Measurements from ENCODE around the gene NANOS3. TPM values are rescaled to one million over a fixed set of nuclear protein-coding genes. Genes with fewer than 3 reads are reported as not detected.

The NANOS3 gene
- total and polyA plus RNA-seq, 2 experiments from 2014 or later, result not detected

DNA sequence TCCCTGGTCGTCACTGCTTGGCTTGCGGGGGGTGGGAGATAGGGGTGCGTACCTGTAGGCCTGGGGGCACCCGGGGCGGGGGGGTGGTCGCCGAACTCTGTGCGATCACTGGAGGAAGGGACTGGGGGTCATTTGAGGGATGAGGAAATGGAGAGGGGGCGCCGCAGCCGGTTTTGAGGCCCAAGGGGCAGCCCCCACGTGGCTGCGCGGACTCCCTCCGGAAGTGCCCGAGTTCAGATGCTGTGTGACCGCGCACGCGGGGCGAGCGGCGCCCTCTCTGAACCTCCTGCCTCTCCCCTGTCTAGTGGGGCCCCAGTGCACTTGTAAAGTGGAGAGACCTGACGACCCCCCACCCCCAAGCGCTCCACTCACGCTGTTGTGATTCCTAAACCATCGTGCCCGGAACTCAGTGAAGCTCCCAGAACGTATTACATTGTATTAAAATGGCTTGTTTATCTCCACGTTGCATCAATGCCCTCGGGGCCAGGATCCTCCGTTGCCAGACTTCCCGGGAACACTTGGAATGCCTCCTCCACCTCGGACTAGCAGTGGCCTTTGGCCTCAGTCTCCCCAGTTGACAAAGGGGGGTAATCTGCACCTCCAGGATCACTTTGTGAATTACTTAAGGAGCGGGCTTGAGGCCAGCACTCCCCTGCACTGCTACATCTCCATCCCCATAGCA, 3.0 kb upstream of the NANOS3 start:
- Histone ChIP-seq H4K20me1 (replicated peaks; ENCODE audit: insufficient read depth) (peaks cover 6% of the 10 kb centered on the region; the same call in 1 of the 2 replicates), H3K4me3 (peak overlapping the region; percentile 32; the same call in 1 of the 2 replicates), H3K4me1 (ENCODE audit: insufficient read depth) (peaks cover 8% of the 10 kb centered on the region; the same call in 1 of the 2 replicates), H3K36me3 (ENCODE audit: insufficient read depth) (no peaks in the 10 kb centered on the region), H3F3A (replicated peaks; ENCODE audit: low read depth) (0 out of 2 replicates have a peak, but pooled peaks cover 3% of the 10 kb centered on the region), H3K4me2 (peak overlapping the region; percentile 62; the same call in 1 of the 2 replicates), H3K79me2 (replicated peaks; ENCODE audit: insufficient read depth) (no peaks in the 10 kb centered on the region), H3K27me3 (ENCODE audit: insufficient read depth) (peaks cover 85% of the 10 kb centered on the region), H2AFZ (no peak overlapping the region), H3K27ac (ENCODE audit: low read depth) (no peak overlapping the region), H3K9me2 (ENCODE audit: insufficient read depth) (no peaks in the 10 kb centered on the region)
- H3K36me3 Mint-ChIP-seq (ENCODE audit: low read depth), result no peaks in the 10 kb centered on the region
- DNase-seq (ENCODE audit: low spot score), result no peak
- TF ChIP-seq ZNF114 (CRISPR knock-in tag; IDR thresholded peaks at IDR 0.05), result no peak
- TF ChIP-seq CREB1 (CRISPR knock-in tag; IDR thresholded peaks at IDR 0.05; ENCODE audit: low read depth), result no peak
- no peak for TF ChIP-seq STAT1 (IDR thresholded peaks at IDR 0.05; ENCODE audit: unreplicated experiment)
- TF ChIP-seq CTCF (conservative IDR thresholded peaks at IDR 0.05; ENCODE audit: low read depth in 2 of 2), result no peak
- TF ChIP-seq EZH2phosphoT487 (IDR thresholded peaks at IDR 0.05; ENCODE audit: unreplicated experiment), result no peak
- no peak for TF ChIP-seq REST (IDR thresholded peaks at IDR 0.05; ENCODE audit: unreplicated experiment)
- no peak for ATAC-seq
- H3K4me3 Mint-ChIP-seq, result 0 out of 3 replicates have a peak overlapping the region, but pooled peaks have one; percentile 35
- no peak overlapping the region for H3K27ac Mint-ChIP-seq
- peaks cover 9% of the 10 kb centered on the region; the same call in 2 of the 3 replicates for H3K4me1 Mint-ChIP-seq
- H3K27me3 Mint-ChIP-seq (ENCODE audit: insufficient read depth, low read depth, poor library complexity), result peaks cover 76% of the 10 kb centered on the region
- no peaks in the 10 kb centered on the region for H3K9me3 Mint-ChIP-seq

DNA sequence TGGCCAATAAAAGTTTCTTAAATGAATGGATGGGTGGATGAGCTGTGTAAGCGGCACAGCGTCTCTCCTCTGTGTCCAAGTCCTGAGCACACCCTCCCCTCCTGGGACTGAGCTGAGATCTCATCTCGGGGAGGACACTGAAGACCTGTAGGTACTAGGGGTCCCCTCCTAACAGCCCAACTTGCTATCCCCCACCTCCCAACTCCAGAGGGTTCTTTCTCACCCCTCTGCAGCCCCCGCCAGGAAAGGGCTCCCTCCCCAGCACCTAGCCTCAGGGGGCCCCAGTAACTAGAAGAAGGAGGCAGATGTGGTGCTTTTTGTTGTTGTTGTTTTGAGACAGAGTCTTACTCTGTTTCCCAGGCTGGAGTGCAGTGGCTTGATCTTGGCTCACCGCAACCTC, 1.1 kb upstream of the NANOS3 start:
- Histone ChIP-seq H3K4me3 (no peak overlapping the region), H3K36me3 (ENCODE audit: insufficient read depth) (no peaks in the 10 kb centered on the region), H3K27ac (ENCODE audit: low read depth) (no peak overlapping the region), H3K27me3 (ENCODE audit: insufficient read depth) (peaks cover 69% of the 10 kb centered on the region), H3K4me1 (ENCODE audit: insufficient read depth) (peaks cover 14% of the 10 kb centered on the region), H3K9me2 (ENCODE audit: insufficient read depth) (no peaks in the 10 kb centered on the region), H3F3A (replicated peaks; ENCODE audit: low read depth) (peaks cover 7% of the 10 kb centered on the region), H3K79me2 (replicated peaks; ENCODE audit: insufficient read depth) (no peaks in the 10 kb centered on the region), H3K4me2 (no peak overlapping the region), H2AFZ (no peak overlapping the region), H4K20me1 (replicated peaks; ENCODE audit: insufficient read depth) (peaks cover 6% of the 10 kb centered on the region; the same call in 1 of the 2 replicates)
- Mint-ChIP-seq H3K4me1 (peaks cover 15% of the 10 kb centered on the region), H3K27ac (no peak overlapping the region), H3K9me3 (no peaks in the 10 kb centered on the region), H3K27me3 (ENCODE audit: insufficient read depth, low read depth, poor library complexity) (peaks cover 59% of the 10 kb centered on the region), H3K4me3 (no peak overlapping the region), H3K36me3 (ENCODE audit: low read depth) (no peaks in the 10 kb centered on the region)
- DNase-seq (ENCODE audit: low spot score) (no peak), ATAC-seq (no peak)
- TF ChIP-seq ZNF114 (CRISPR knock-in tag; IDR thresholded peaks at IDR 0.05) (no peak), STAT1 (IDR thresholded peaks at IDR 0.05; ENCODE audit: unreplicated experiment) (no peak), EZH2phosphoT487 (IDR thresholded peaks at IDR 0.05; ENCODE audit: unreplicated experiment) (no peak), EZH2 (IDR thresholded peaks at IDR 0.05; ENCODE audit: low read depth, unreplicated experiment) (no peak), JUNB (IDR thresholded peaks at IDR 0.05; ENCODE audit: unreplicated experiment) (no peak), ZNF331 (CRISPR knock-in tag; IDR thresholded peaks at IDR 0.05; ENCODE audit: low read depth) (no peak), POLR2AphosphoS5 (IDR thresholded peaks at IDR 0.05; ENCODE audit: low read depth) (no peak), REST (IDR thresholded peaks at IDR 0.05; ENCODE audit: unreplicated experiment) (no peak)
- TF ChIP-seq, protein P1, sequence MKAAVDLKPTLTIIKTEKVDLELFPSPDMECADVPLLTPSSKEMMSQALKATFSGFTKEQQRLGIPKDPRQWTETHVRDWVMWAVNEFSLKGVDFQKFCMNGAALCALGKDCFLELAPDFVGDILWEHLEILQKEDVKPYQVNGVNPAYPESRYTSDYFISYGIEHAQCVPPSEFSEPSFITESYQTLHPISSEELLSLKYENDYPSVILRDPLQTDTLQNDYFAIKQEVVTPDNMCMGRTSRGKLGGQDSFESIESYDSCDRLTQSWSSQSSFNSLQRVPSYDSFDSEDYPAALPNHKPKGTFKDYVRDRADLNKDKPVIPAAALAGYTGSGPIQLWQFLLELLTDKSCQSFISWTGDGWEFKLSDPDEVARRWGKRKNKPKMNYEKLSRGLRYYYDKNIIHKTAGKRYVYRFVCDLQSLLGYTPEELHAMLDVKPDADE (IDR thresholded peaks at IDR 0.05), result no peak

Measured in GM23338 (cell line).